NCI-H2107 (cell line): ENCODE data around the gene TNFRSF6B.

Source experiments
- DNase-seq: peaks from one replicate; lab custom pipeline; 2025; lab: John Stamatoyannopoulos, UW

The TNFRSF6B gene

DNA sequence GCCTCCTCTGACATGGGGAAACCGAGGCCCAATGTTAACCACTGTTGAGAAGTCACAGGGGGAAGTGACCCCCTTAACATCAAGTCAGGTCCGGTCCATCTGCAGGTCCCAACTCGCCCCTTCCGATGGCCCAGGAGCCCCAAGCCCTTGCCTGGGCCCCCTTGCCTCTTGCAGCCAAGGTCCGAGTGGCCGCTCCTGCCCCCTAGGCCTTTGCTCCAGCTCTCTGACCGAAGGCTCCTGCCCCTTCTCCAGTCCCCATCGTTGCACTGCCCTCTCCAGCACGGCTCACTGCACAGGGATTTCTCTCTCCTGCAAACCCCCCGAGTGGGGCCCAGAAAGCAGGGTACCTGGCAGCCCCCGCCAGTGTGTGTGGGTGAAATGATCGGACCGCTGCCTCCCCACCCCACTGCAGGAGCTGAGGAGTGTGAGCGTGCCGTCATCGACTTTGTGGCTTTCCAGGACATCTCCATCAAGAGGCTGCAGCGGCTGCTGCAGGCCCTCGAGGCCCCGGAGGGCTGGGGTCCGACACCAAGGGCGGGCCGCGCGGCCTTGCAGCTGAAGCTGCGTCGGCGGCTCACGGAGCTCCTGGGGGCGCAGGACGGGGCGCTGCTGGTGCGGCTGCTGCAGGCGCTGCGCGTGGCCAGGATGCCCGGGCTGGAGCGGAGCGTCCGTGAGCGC is 1.6 kb downstream of the TNFRSF6B start:
- no peak for DNase-seq

DNA sequence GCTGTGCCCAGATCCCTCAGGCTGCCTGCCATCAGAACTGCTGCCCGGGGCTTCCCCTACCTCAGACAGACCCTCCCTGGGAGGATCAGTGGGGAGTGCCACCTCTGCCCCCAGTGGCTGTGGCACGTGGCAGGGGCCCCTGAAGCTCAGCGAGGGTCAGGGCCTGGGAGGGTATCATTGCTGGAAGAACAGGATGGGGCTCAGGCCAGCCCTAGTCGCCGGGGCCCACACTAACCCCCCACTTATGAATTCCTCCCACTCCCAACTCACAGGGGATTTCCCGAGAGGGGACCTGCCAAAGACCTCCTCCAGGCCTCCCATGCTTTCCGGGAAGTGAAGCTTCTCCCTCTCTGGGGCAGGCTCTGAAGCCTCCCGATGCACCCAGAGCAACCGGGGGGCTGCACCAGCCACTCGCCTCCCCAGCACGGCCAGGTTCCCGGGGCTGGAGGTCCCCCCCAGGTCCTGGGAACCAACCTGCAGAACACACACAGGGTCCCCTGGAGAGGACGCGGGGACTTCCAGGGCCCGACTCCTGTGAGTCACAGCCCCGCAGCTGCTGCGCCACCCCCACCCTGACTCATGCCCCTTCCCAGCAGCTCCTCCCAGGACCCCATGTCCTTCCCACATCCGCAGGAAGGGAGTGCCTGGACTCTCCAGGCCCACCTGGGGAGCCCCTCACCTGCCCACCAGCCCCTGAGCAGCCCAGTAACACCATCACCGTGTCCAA is 2.5 kb downstream of the TNFRSF6B start:
- DNase-seq = no peak

DNA sequence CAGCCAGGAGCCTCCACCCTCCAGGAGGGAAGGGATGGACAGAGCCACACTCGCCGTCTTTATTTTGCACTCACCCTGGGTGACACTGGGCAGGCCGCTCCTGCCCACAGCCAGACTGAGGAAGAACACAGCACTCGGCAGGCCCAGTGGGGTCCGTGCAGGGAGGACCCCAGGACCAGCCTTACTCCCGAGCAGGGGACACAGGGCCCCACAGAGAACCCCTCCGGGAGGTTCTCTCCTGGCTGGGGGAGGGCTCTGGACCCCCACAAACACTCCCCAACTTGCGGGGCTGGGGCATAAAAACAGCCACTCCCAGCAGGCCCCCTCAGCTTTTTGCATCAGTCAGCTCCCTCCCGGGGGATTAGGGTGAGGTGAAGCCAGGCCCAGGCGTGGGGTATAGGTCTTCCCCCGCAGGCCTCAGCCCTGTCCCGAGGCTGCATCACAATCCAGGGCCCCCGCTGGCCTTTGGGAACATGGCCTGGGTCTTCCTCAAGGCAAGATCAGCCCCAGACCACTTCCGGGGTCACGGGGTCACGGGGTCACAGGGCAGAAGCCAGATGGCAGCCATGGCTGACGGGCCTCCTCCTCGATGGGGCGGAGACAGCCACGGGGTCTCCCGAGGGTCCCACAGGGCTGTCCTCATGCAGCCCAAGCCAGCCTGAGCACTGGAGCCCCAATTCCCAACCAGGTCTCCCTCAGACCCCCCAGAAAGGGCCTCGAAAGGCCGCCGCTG is 3.2 kb downstream of the TNFRSF6B start:
- no peak for DNase-seq

DNA sequence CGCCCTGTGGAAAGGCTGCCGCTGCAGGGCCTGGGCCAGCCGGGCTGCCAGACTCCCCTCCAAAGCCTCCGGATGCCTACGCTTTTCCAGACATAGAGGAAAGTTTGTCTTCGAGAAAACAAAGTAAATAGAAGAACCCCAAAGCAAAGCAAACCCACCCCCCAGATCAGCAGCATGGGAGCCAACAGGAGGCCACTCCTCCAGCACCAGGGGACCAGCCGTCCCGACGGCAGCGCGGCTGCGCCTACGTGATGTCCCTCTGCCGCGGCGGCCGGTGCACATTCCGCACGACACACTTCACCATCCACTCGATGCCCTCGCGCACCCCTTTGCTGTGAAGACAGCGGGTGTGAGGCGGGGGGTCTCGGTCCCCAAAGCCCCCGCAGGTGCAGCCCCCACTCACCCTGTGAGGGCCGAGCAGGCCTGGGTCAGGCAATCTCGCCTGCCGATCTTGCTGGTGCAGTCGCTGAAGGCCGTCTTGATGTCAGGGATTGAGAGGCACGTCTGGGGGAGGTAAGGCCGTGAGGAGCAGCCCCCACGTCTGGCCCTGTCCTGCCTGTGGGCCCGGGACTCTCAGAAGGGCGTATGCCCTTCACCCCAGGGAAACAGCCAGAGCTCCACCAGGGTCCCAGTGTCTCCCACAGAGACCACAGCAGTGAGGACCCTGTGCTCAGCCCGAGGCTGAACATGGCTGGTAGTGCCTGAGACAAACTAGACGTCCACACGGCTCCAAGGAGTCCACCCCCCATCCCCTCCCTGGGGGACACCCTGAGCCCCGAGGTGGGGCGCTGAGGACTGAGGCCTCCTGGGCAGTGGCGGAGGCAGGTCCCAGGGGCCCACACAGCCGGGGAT is 4.0 kb downstream of the TNFRSF6B start:
- no peak for DNase-seq

DNA sequence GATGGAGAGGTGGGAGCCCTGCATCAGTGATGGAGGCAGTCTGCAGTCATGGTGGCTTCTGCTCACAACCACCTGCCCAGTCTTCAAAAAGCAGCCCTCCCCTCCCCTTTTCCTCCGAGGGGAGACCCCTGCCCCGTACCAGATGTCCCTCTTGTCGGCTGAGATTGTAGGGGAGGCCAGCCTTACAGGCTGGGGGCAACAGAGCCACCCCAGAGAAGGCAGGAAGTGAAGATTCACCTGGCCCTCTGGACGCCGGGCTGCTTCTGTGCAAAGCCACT is 4.5 kb downstream of the TNFRSF6B start:
- no peak for DNase-seq

DNA sequence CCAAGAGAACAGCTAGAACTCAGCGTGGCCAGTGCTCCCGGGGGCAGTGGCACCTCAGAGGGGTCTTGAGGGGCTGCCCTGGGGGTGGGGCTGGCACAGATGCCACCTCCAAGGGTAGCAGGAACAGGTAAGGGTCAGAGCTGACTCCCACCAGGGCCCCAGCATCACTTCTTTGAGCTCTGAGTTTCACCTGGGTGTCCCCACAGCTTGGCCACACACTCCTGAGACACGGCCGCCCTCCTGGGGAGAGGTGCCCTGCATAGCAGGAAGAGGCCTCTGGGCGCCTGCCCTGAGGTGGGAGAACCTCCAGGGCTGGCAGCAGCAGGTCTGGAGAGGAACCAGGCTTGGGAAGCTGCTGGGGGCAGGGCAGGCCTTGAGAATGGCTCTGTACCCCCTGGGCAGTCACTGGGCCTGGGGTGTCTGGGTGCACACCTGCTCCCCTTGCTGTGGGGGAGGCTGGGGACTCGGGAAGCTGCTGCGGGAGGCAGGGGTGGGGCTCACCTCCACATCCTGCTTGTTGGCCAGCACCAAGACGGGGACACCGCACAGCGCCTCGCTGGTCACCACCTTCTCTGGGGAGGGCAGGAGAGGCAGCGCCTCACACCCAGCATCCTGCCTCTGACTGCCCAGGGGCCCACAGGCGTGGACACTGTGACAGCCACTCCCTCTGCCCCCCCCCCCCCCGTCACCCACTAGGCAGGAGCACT is 5.0 kb downstream of the TNFRSF6B start:
- no peak for DNase-seq

DNA sequence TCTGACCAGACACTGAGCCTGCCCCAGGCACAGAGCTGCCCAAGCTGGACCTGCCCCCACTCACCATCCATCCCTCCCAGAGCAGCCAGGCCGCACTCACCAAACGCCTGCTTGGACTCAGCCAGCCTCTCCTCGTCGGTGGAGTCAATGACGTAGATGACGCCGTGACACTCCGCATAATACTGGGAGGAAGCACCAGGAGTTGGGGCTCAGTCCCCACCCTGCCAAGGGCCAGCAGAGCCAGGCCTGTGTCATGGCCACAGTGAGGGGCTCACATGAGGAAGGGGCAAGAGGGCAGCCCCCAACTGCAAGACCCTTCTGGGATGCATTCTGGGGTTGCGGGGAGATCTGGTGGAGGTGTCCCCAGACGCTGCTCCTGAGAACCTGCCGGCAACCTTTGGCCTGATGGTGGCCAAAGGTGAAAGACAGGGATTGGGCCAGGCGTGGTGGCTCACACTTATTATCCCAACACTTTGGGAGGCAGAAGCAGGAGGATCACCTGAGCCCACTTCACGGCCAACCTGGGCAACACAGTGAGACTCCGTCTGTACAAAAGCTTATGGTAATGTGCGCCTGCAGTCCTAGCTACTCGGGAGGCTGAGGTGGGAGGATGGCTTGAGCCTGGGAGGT is 5.7 kb downstream of the TNFRSF6B start:
- no peak for DNase-seq

DNA sequence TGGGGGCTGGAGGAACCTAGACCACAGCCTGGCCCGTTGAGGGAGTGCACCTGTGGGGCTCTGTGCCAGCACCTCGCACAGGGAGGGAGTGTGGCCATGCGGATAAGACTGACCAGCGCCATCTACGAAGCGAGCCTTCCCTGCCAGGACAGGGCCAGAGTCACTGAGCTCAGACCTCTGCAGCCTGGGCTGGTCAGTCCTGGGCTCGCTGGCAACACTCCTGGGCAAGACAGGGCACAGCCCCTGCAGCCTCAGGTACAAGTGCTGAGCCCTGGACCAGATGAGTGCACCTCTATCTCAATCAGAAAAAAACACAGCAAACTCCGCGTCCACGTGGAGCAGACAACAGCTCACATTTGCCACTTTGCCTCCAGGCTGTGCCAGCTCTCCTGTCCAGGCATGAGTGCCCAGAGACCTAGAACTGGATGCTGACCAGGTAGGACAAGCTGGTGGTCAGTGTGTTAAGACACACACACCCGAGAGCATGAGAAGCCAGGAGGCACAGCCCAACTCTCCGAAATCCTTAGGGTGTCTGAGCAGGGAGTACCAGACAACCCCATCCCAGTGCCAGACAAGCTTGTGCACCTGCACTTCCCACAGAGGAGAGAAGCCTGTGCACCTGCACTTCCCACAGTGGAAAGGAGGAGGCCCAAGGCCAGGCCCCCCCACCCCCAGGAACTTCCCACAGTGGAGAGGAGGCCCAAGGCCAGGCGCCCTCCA is 6.5 kb downstream of the TNFRSF6B start:
- DNase-seq = no peak

DNA sequence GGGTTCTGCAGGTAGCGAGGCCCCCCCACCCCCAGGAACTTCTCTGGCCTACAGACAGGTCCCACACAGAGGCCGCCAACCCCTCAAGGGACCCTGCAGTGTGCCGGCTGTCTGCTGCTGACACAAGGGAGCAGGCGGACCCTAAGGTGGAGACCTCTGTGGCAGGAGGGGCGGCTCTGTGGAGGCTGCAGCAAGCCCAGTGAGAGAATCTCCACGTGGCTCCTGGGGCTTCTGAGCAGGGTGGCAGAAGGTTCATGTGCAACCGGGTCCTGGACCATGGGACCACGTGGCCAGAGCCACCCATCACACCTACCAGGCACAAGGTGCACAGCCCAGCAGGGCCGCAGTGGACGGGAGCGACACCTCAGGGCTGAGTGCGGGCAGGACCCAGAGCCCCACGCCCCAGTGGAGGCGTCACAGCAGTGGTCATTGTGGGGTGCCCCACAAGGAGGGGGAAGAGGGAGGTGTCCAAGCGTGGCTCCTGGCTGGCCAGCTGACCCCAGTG is 7.1 kb downstream of the TNFRSF6B start:
- no peak for DNase-seq

DNA sequence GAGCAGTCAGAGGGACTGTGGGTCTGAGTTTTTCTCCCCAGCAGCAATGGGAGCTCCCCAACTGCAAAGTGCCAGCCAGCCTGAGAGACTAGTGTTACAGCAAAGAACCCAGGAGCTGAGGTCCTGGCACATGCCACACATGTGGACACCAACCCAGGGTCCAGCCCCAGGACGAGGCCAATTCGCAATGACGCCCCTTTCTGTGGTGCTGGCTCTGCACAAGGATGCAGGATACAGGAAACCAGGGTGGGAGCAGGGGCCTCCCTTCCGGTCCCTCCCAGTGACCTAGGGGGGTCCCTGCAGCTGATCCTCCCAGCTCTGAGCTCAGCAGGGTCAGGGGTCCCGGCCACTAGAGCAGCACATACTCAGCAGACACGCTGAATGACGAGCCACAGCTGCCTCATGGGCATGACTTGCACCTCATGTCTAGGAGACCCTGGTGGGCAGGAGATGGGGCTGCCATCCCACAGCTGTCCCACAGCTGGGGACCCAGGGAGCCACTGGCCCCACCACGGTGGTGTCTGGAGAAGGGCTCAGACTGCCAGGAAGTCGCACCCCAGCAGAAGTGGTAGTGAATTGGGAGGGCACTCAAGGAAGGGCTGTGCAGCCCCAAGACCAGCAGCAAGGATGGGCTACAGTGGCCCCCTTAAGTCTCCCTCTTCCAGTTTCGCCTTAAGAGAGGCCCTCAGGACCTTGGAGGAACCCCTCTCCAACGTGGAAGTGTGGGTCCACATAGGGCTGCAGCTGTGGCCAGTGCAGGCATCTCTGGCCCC is 7.7 kb downstream of the TNFRSF6B start:
- no peak for DNase-seq

DNA sequence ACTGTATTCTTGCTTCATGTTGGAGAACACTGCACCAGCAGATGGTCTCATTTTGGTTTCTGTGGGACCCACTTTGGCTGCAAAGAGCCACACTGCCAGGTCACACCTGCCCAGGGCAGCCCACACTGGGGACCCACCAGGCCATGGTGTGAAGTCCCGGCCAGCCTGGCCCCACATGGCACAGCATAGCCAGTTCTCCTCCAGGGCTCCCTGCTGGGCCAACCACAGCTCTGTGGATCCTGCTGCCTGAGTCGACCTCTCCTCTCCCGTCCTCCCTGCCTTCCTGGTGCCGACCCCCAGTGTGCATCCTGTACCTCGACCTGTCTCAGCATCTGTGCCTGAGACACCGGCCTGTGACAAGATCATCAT is 8.3 kb downstream of the TNFRSF6B start:
- DNase-seq = no peak

DNA sequence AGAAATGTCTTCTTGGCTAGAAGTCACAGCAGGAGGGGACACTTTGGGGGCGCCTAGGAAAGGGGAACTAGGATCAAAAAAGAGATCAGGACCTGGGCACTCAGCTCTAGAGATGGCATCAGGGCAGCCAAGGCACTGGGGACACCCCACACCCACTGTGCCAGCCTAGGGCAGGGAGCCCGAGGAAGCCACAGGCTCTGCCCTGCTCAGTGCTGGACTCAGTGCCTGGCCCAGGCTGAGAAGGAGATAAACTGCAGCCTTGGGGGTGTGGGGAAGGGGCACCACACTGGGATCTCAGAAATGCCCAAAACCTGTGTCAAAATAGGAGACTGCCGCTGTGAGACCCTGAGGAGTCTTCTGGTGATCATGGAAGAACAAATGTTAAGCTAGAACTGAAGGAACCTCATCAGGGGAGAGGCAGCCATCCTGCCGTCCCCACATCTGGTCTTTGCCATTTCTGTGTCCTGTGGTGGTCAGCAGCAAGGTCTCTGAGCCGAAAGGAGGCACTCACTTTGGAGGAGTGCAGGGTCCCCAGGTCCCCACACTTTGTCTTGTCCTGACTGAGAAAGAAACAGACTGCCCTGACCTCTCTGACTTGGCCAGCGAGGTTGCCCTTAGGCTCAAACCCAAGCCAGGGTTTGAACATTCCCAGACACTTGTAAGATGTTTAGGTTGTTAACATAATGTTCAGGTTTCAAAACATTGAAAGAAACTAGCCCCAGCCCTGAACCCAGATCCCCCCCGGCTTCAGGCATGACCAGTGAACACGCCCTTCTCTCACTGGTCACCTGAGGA is 9.0 kb downstream of the TNFRSF6B start:
- DNase-seq = no peak

DNA sequence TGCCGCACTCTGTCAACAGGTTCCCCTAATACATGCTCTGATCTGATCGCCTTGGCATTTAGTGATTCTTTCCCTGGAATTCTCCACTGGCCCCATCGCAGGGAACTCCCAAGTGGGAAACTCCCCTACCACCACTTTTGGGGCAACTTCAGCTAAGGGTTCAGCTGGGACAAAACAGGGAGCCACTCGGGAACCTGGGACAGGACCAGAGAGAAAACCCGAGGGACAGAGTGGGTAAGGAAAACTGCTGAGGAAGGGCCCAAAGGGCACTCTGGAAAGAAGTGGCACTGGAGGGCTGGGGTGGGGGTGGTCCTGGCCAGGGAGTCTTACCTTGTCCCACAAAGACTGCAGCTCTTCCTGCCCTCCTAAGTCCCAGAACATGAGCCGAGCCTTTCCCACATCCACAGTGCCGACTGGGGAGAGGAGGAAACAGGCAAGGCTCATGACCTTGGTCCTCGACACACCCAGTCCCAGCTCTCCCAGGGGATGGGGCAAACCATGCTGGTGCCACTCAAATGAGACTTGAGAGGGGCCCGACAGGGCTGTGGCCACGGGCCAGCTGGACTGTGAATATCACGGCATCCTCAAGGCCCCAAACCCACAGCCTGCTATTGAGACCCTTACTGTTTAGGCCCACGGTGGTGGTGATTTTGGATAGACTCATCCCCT is 9.7 kb downstream of the TNFRSF6B start:
- no peak for DNase-seq

DNA sequence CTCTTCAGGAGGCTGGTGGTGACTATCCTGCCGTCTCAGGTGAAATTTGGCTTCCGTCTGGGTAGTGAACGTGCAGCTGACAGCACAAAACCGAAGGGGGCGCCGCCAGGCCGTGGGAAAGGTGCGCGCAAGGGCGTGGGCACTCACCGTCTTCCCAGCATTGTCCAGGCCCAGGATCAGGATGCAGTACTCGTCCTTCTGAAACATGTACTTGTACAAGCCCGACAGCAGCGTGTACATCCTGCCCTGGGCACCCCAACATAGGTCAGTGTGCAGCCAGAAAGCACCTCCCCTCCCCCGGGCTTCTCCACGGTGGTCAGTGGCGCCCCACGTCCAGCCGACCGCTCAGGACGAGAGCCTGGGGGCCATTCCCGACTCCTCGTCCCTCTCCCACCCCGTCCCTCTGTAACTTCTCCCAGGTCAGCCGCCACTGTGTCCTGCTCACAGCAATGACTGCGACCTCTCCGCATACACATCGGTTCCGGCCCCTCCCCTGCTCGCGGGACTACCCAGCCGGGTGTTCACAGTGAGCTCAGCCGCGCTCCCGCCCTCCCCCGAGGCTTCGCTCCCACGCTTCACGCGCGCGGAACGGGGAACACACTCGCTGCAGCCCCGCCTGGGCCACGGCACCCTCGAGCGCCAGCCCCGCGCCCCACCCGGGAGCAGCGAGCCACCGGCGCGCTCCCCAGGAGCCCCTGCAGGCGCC is 10.6 kb downstream of the TNFRSF6B start:
- peak; percentile 56 for DNase-seq

DNA sequence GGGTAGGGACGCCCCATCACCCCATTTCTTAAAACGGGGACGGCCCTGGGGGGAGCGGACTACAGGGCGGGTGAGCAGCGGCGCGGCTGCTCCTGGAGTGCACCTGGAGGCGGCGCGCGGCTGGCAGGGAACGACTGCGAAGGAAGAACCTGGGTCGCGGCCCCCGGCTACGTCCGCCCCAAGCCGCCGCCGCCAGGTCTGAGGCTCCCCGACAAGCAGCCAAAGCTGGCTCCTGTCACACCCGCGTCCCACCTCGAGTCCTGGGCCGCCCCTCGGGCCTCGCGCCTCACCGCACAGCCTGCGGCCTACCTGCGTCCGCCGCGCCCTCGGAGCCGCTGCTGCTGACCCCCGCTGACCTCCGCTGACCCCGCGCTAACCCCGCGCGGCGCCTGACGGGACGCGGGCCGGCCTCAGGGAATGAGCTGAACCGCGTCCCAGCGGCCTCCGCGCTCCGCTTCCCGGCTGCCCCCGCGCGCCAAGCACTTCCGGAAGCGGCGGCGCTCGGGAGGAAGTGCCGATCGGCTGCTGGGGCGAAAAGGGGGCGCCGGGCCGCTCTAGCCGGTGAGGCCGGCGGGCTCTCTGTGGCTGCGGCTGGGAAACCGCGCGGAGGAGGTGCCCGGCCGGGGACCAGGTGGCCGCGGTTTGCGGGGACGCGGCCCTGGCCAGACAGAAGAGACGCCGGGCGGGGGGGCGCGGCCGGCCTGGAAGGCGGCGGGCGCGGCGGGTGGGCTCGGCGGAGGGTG is 11.3 kb downstream of the TNFRSF6B start, which contains the start of the genes ARFRP1 and ZGPAT:
TSS of gene ARFRP1 (minus strand) at position 419 of the 743 bp plus-strand sequence. CDS start 885 bp downstream, outside the sequence.
TSS of gene ZGPAT (plus strand) at position 482 of the 743 bp plus-strand sequence. CDS start 542 bp downstream, outside the sequence.
- peak; percentile 69 for DNase-seq

DNA sequence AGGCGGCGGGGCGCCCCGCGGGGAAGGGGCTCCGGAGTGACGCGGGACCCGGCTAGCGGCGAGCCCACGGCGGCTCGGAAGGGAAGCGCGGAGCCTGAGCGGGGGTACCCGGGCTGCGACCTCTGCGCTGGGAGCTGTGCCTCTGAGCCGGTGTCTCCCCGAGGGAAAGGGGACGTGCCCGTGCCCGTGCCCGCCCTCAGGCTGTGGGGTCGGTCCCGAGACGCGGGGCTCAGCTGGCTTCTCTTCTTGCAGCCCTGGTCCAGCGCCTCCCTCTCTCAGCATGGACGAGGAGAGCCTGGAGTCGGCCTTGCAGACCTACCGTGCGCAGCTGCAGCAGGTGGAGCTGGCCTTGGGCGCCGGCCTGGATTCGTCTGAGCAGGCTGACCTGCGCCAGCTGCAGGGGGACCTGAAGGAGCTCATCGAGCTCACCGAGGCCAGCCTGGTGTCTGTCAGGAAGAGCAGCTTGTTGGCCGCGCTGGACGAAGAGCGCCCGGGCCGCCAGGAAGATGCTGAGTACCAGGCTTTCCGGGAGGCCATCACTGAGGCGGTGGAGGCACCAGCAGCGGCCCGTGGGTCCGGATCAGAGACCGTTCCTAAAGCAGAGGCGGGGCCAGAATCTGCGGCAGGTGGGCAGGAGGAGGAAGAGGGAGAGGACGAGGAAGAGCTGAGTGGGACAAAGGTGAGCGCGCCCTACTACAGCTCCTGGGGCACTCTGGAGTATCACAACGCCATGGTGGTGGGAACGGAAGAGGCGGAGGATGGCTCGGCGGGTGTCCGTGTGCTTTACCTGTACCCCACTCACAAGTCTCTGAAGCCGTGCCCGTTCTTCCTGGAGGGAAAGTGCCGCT is 12.1 kb downstream of the TNFRSF6B start:
- no peak for DNase-seq
